ENCODE data around the gene RMI1. TPM values are rescaled to one million over a fixed set of nuclear protein-coding genes. Genes with fewer than 3 reads are reported as not detected.

The RMI1 gene
- total RNA-seq, 1 donor from 2014 or later: 2.9 TPM

DNA sequence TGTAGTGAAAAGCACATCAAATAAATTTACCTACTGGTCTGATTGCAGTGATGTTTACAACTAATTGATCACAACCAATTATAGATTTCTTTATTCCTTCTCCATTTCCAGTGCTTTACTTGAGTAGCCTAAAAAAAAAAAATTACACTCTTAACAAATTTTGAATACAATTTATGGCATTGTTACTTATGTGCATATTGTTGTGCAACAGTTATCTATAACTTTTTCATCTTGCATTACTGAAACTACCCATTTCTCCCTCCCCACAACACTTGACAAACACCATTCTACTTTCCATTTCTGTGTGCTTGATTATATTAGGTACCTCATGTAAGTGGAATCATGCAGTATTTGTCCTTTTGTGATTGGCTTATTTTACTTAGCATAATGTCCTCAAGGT is 12.3 kb downstream of the RMI1 start:
- no peaks in the 10 kb centered on the region for H3K4me1 ChIP-seq
- no peak overlapping the region for H3K27ac ChIP-seq
- H3K36me3 ChIP-seq: no peaks in the 10 kb centered on the region
- no peaks in the 10 kb centered on the region for H3K9me3 ChIP-seq
- H3K27me3 ChIP-seq: no peaks in the 10 kb centered on the region
- H3K4me3 ChIP-seq: no peak overlapping the region
- no peak for DNase-seq (ENCODE audit: extremely low spot score in 2 of 2)
- TF ChIP-seq POLR2A (IDR thresholded peaks at IDR 0.05) (no peak), POLR2AphosphoS5 (IDR thresholded peaks at IDR 0.05; ENCODE audit: insufficient read depth in 1 of 2, low read depth in 1 of 2) (no peak)
- TF ChIP-seq, protein P1, sequence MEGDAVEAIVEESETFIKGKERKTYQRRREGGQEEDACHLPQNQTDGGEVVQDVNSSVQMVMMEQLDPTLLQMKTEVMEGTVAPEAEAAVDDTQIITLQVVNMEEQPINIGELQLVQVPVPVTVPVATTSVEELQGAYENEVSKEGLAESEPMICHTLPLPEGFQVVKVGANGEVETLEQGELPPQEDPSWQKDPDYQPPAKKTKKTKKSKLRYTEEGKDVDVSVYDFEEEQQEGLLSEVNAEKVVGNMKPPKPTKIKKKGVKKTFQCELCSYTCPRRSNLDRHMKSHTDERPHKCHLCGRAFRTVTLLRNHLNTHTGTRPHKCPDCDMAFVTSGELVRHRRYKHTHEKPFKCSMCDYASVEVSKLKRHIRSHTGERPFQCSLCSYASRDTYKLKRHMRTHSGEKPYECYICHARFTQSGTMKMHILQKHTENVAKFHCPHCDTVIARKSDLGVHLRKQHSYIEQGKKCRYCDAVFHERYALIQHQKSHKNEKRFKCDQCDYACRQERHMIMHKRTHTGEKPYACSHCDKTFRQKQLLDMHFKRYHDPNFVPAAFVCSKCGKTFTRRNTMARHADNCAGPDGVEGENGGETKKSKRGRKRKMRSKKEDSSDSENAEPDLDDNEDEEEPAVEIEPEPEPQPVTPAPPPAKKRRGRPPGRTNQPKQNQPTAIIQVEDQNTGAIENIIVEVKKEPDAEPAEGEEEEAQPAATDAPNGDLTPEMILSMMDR (IDR thresholded peaks at IDR 0.05): no peak
- intact Hi-C loops (cut with DNase I): no loop called here

DNA sequence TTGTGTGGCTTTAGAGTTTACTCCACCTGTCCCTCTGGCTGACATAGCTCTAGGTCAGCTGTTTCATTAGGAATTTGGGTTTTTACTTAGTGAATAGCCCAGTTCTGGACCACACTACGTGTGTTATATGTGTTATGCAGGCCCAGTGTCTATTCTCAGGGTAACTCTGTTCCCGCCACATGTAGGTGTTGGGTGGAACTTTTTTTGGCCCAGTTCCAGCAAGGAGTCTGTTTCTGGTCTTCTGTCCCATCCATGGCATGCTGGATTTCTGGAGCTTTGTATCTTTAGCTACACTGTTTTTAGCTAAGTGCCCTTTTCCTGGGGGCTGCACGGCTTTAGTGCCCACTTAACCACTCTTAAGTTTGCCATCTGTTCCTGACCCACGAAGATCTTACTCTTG is 15.5 kb downstream of the RMI1 start:
- TF ChIP-seq POLR2A (IDR thresholded peaks at IDR 0.05): no peak
- TF ChIP-seq POLR2AphosphoS5 (IDR thresholded peaks at IDR 0.05; ENCODE audit: insufficient read depth in 1 of 2, low read depth in 1 of 2): no peak
- TF ChIP-seq, protein P1 (IDR thresholded peaks at IDR 0.05): no peak
- Histone ChIP-seq H3K9me3 (no peaks in the 10 kb centered on the region), H3K36me3 (peaks cover 0 to 2% of the 10 kb centered on the region in 2 donors), H3K4me3 (no peak overlapping the region), H3K4me1 (no peaks in the 10 kb centered on the region), H3K27me3 (no peaks in the 10 kb centered on the region), H3K27ac (no peak overlapping the region)
- intact Hi-C loops (cut with DNase I): no loop called here
- DNase-seq (ENCODE audit: extremely low spot score in 2 of 2): no peak

DNA sequence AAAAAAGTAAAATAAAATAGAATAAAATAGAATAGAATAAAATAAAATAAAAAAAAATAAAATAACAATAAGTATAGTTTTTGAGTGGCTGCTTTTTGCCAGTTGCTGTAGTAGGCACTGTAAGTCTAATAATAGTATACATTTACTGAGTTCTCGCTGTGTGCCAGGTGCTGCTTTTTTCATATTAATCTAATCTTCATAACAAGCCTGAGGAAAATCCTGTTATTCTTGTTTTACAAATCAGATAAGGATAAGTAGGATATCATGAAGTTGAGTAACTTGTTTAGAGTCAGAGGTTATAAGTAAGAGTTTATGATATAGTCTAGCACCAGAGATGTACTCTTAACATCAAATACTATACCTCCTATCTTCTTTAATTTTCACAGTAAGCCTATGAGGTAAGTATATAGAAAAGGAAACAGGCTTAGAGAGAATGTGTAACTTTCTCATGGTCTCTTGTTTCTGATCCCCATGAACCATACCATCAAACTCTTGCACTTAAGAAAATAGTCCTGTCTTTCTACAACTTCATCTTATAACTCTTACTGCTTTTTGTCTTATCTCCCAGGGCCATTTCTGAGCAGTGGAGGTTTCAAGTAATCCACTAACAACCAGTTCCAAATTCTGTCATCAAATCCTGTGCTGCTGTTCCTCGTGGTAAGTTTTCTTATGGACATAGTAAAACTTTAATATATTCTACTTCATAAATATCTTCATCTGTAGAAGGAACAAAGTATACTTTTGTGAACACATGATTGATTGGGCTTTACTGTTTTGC is 18.7 kb downstream of the RMI1 start:
- no peak overlapping the region for H3K27ac ChIP-seq
- no peaks in the 10 kb centered on the region for H3K27me3 ChIP-seq
- TF ChIP-seq POLR2AphosphoS5 (IDR thresholded peaks at IDR 0.05; ENCODE audit: insufficient read depth in 1 of 2, low read depth in 1 of 2): no peak
- TF ChIP-seq POLR2A (IDR thresholded peaks at IDR 0.05): no peak
- TF ChIP-seq, protein P1 (IDR thresholded peaks at IDR 0.05): no peak
- intact Hi-C loops (cut with DNase I): no loop called here
- no peak overlapping the region for H3K4me3 ChIP-seq
- H3K9me3 ChIP-seq: no peaks in the 10 kb centered on the region
- H3K36me3 ChIP-seq: peaks cover 0 to 3% of the 10 kb centered on the region in 2 donors
- DNase-seq (ENCODE audit: extremely low spot score in 2 of 2): no peak
- no peaks in the 10 kb centered on the region for H3K4me1 ChIP-seq

DNA sequence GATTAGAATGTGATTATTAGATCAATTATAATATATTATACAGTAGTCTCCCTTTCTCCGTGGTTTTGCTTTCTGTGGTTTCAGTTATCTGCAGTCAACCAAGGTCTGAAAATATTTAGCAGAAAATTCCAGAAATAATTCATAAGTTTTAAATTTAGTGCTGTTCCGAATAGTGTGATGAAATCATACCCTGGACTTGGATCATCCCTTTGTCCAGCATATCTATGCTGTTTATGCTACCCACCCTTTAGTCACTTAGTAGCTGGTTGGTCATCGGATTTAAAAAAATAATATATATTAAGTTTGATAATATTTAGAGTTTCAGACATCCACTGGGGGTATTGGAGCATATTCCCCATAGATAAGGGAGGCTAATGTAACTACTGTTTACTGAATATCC is 19.6 kb downstream of the RMI1 start:
- no peaks in the 10 kb centered on the region for H3K4me1 ChIP-seq
- intact Hi-C loops (cut with DNase I): no loop called here
- peaks cover 0 to 3% of the 10 kb centered on the region in 2 donors for H3K36me3 ChIP-seq
- no peaks in the 10 kb centered on the region for H3K9me3 ChIP-seq
- no peak overlapping the region for H3K4me3 ChIP-seq
- H3K27me3 ChIP-seq: no peaks in the 10 kb centered on the region
- no peak for DNase-seq (ENCODE audit: extremely low spot score in 2 of 2)
- TF ChIP-seq, protein P1 (IDR thresholded peaks at IDR 0.05): no peak
- no peak for TF ChIP-seq POLR2AphosphoS5 (IDR thresholded peaks at IDR 0.05; ENCODE audit: insufficient read depth in 1 of 2, low read depth in 1 of 2)
- no peak for TF ChIP-seq POLR2A (IDR thresholded peaks at IDR 0.05)
- no peak overlapping the region for H3K27ac ChIP-seq

DNA sequence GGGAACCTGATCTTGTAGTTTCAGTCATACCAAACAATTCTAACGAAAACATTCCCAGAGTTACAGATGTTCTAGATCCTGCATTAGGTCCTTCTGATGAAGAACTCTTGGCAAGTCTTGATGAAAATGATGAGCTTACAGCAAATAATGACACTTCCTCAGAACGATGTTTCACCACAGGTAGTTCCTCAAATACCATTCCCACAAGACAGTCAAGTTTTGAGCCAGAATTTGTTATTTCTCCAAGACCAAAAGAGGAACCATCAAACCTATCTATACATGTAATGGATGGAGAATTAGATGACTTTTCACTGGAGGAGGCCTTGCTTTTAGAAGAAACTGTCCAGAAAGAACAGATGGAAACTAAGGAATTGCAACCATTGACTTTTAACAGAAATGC is 21.0 kb downstream of the RMI1 start:
- peaks cover 0 to 3% of the 10 kb centered on the region in 2 donors for H3K36me3 ChIP-seq
- H3K27ac ChIP-seq: no peak overlapping the region
- no peak overlapping the region for H3K4me3 ChIP-seq
- TF ChIP-seq POLR2AphosphoS5 (IDR thresholded peaks at IDR 0.05; ENCODE audit: insufficient read depth in 1 of 2, low read depth in 1 of 2) (no peak), POLR2A (IDR thresholded peaks at IDR 0.05) (no peak)
- TF ChIP-seq, protein P1 (IDR thresholded peaks at IDR 0.05): no peak
- no peaks in the 10 kb centered on the region for H3K27me3 ChIP-seq
- DNase-seq (ENCODE audit: extremely low spot score in 2 of 2): no peak
- intact Hi-C loops (cut with DNase I): no loop called here
- no peaks in the 10 kb centered on the region for H3K9me3 ChIP-seq
- H3K4me1 ChIP-seq: no peaks in the 10 kb centered on the region
